Measurements from ENCODE around the gene GBP3.
"Not testable (repeated sequence)": the region's sequence is repeated elsewhere in the genome, so short reads cannot be mapped to it uniquely, and the experiment has no call there.

The GBP3 gene

DNA sequence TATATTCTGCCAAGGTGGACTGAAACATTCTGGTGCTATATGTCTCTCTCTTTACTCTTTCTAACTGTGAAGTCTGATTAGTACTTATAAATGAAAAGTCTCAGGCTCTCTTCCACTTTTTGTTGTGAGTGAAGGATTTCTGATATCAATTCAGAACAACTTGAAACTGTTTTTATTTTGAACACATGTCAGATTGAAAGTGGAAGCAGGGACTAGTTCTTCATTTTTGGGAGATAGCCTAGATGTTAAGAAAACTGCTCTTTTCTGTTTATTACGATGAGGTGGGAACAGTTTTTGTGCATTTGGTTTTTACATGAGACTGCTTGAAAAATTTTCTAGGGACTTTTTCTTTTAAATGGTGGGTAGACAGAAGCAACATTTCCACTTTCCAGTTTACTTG, 14.5 kb upstream of the GBP3 start:
- DNase-seq = no peak

DNA sequence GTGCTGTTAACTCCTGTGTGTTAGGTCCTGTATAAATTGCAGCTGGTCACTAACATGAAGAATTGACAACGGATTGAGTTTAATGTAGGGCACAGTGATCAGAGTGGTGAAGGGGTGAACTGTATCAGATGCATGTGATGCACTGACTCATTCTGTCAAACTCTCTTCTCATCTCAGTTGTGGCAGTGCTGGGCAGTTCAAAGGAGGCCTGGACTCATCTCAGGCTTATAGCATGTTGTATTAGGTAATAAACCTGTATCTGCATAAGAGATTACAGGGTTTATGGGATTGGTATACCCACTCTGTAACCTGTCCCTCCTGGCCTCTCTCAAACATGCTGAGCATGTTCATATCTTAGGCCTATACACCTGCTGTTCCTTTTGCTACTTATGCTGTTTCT, 12.4 kb upstream of the GBP3 start:
- DNase-seq = no peak

DNA sequence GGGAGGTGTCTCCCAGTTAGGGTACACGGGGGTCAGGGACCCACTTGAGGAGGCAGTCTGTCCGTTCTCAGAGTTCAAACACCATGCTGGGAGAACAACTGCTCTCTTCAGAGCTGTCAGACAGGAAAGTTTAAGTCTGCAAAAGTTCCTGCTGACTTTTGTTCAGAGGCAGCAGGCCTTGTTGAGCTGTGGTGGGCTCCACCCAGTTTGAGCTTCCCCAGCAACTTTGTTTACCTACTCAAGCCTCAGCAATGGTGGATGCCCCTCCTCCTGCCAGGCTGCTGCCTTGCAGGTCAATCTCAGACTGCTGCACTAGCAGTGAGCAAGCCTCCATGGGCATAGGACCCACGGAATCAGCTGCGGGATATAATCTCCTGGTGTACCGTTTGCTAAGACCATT, 11.3 kb upstream of the GBP3 start:
- not testable (repeated sequence) for DNase-seq

GRCh38 chr1:89029051-89029450, 6.4 kb upstream of the GBP3 start:
- DNase-seq = peak; percentile 38

- DNase-seq = no peak
Measured at GRCh38 chr1:89025928-89026327, 3.3 kb upstream of the GBP3 start.

DNA sequence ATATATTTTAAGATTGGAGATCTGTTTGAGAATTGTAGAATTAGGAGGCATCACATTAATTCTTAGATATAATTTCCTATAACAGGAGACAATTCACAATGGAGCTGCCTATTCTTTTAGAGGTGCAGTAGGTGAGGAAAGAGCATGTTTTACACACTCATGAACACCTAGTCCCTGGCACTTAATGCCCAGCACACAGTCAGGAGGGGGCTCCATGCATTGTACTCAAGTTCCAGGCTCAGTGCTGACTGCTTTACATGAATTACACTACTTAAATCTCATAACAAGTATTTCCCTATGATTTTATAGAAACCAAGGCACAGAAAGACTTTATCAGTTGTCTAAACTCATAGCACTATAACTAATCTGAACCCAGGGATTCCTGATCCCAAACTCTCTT, 360 bp upstream of the GBP3 start:
- no peak for DNase-seq

- DNase-seq = not testable (repeated sequence)
Measured at GRCh38 chr1:89018318-89018717, 4.3 kb downstream of the GBP3 start.

GRCh38 chr1:89008511-89008910, 14.2 kb downstream of the GBP3 start:
- DNase-seq = no peak

- DNase-seq = no peak
Measured at GRCh38 chr1:89005286-89006151, 17.1 kb downstream of the GBP3 start.

DNA sequence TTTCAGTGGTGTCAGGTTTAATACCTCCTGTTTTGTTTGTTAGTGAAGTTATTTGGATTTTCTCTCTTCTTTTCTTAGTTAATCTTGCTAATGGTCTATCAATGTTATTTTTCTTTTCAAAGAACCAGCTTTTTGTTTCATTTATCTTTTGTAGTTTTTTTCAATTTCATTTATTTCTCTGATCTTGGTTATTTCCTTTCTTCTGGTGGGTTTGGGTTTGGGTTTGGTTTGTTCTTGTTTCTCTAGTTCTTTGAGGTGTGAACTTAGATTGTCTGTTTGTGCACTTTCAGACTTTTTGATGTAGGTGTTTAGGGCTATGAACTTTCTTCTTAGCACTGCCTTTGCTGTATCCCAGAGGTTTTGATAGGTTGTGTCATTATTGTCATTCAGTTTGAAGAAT, 20.5 kb downstream of the GBP3 start:
- DNase-seq = not testable (repeated sequence)

DNA sequence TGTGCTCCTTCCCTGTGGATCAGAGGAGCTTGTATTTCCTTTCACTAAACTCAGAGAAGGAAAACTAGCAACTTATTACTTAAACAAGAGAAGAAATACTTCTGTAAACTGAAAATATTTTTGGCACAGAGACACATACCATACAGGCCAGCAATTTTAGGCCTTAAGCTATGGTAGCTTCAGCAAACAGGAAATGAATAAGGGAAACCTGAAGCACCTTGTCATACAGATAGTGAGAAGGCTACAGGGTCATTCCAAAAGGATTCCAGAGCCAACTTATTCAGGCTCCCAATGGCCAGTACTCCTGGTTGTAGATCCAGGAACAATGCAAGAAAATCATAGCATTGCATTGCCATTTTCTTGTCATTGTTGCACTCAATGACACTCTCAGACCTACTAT, 21.2 kb downstream of the GBP3 start:
- DNase-seq = peak; percentile 24

DNA sequence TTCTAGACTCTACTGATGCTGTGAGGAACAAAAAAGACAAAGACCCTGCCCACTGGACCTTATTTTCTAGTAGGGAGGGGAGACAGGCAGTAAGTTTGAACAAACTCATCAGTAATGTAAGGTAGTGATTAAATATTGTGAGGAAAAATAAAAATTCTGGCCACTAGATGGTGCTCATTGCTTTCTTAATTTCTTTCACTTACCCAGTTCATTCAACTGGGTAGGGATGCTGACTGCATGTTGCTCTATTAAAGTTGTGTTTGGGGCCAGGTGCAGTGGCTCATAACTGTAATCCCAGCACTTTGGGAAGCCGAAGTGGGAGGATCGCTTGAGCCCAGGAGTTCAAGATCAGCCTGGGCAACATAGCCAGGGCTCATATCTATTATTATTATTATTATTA, 23.9 kb downstream of the GBP3 start:
- peak; percentile 67 for DNase-seq

GRCh38 chr1:88990426-88990825, 32.2 kb downstream of the GBP3 start:
- no peak for DNase-seq

DNA sequence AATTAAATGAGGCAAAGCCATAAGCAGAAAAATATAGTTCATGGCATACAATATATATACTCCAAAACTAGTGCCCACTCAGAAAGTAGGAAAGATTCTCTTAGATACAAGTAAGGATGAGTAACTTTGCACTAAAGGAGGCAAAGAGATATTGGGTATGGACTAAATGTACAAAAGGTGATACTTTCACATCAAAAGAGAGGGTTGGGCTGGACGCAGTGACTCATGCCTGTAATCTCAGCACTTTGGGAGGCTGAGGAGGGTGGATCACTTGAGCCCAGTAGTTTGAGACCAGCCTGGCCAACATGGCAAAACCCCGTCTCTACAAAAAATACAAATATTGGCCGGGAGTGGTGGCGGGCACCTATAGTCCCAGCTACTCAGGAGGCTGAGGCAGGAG, 37.0 kb downstream of the GBP3 start:
- no peak for DNase-seq

GRCh38 chr1:88985032-88985431, 37.6 kb downstream of the GBP3 start:
- peak; percentile 92 for DNase-seq

DNA sequence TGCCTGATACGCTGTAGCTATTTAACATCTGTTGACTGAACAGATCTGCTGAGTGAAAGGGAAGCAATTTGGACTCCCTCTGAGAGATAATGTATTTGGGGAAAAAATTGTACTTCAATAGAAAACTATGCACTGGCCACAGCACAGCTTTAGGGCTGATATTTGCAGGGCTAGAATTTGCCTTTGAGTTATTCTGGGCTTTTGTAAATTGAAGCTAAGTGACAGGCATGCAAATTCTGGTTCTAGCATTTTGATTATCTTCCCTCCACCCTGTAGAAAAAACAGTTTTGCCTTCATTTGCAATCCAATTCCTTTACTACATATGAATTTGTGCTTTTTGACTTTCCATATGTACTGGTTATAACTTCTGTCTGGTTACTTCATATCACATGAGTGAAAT, 38.1 kb downstream of the GBP3 start:
- DNase-seq = no peak

GRCh38 chr1:88983791-88984559, 38.7 kb downstream of the GBP3 start:
- peak; percentile 63 for DNase-seq

- DNase-seq = peak; percentile 40
Measured at GRCh38 chr1:88982055-88982454, 40.6 kb downstream of the GBP3 start.

- DNase-seq = not testable (repeated sequence)
Measured at GRCh38 chr1:88981506-88981905, 41.2 kb downstream of the GBP3 start.

GRCh38 chr1:88980870-88981269, 41.8 kb downstream of the GBP3 start:
- no peak for DNase-seq

DNA sequence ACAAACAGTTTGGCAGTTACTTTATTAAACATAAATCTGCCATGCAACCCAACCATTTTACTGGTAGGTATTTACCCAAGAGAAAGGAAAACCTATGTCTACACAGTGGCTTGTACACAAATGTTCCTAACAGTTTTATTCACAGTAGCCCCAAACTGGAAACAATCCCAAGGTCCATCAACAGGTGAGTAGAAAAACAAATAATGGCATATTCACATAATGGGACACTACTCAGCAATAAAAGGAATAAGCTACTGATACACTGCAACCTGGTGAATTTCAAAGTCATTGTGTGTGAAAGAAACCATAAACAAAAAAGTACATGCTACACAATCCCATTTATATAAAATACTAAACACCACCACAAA, 42.9 kb downstream of the GBP3 start:
- no peak for DNase-seq

GRCh38 chr1:88979054-88979748, 43.5 kb downstream of the GBP3 start:
- peak; percentile 51 for DNase-seq

DNA sequence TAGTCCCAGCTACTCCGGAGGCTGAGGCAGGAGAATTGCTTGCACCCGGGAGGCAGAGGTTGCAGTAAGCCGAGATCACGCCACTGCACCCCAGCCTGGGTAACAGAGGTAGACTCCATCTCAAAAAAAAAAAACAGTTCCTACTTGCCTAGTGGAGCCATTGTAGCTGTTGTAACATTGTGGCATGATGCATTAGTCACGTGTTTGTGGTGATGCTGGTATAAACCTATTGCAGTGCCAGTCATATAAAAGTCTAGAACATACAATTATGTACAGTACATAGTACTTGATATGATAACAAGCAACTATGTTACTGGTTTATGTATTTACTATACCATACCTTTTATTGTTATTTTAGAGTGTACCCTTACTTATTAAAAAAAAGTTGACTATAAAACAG, 46.4 kb downstream of the GBP3 start:
- DNase-seq = no peak
